NCI-H146 treated with DMSO at 0.1 percent for 48 hours (cell line): Measurements from ENCODE around the gene DRC7.

Experiments used
- DNase-seq: peaks from one replicate; lab custom pipeline; 2025; ENCODE audit not compliant: unreplicated experiment; lab: John Stamatoyannopoulos, UW

Gene DRC7

DNA sequence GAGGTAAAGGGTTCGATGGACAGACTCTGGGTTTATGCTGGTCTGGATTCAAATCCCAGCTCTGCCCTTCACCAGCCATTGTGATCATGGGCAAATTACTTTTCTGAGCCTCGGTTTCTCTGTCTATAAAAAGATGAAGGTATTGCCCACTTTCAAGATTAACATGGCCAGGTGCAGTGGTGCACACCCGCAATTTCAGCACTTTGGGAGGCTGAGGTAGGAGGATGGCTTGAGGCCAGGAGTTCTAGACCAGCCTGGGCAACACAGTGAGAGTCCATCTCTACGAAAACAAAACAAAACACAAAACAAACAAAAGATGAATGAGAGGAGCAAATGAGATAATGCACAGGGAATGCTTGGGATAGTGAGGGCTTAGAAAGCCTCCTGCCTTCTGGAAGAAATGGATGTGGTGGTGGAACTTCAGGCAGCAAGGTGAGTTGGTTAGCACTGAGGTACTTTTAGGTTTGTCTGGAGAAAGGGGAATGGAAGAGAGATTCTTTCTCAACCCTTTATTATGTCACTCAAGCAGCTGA, 18.0 kb upstream of the DRC7 start:
- DNase-seq: no peak

DNA sequence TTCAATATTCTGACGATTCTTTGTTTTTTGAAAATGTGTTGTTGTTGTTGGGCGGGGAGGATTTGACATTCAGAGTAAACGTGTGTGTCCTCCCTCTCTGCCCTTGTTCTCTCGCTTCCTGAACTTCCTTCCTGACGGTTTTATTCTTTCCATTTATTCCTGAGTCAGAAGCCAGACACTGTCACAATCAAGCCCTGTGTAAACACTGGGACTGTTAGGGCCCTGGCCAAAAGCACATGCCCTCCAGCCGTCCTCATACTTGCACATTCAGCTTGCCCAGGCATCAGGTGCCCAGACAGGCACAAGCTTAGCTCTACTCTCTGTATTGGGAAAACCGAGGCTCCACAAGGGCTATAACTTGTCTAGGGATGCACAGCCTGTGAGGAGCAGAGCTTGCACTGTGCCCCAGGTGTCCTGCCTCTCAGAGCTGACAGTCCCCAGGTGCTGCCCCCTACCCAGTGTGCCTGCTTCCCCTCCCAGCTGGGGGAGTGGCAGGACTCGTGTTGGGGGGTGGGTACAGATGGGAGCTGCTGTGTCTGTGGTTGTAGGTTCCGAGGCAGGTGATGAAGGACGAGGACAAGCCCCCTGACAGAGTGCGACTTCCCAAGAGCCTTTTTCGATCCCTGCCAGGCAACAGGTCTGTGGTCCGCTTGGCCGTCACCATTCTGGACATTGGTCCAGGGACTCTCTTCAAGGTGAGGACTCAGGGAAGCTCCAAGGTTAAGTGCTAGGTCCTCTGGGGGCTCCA, 16.8 kb upstream of the DRC7 start:
- DNase-seq: no peak

DNA sequence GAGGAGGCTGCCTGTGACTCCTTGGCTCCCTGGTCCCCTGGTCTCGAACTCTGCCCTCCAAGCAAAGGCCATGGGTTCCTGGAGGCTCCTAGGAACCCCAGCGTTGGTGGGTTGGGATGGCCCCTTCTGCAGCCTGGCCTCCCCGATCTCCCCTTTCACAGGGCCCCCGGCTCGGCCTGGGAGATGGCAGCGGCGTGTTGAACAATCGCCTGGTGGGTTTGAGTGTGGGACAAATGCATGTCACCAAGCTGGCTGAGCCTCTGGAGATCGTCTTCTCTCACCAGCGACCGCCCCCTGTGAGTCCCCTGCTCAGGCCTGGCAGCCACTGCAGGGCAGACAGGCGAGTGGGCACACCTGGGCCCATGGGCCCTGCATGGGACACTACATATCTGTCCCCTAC, 15.6 kb upstream of the DRC7 start:
- DNase-seq: no peak

DNA sequence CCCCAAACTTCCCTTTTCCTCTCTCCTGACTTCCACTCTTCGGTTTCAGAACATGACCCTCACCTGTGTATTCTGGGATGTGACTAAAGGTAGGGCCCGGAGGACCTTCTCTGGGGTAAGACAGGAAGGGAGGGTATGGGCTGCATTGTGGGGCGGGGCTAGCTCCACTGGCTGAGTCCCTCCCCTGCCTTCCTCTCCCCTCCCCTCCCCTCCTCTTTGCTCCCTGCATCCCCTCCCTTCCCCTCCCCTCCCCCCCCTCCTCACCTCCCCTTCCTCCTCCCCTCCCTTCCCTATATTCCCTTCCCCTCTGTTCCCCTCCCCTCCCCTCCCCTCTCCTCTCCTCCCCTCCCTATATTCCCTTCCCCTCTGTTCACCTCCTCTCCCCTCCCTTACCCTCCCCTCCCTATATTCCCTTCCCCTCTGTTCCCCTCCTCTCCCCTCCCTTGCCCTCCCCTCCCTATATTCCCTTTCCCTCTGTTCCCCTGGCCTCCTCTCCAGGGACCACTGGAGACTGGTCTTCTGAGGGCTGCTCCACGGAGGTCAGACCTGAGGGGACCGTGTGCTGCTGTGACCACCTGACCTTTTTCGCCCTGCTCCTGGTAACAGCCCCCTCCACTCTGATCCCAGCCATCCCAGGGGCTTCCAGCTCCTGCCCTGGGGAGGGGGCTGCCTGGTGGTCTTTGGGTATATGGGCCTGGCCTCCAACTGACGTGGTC, 14.7 kb upstream of the DRC7 start:
- no peak for DNase-seq

DNA sequence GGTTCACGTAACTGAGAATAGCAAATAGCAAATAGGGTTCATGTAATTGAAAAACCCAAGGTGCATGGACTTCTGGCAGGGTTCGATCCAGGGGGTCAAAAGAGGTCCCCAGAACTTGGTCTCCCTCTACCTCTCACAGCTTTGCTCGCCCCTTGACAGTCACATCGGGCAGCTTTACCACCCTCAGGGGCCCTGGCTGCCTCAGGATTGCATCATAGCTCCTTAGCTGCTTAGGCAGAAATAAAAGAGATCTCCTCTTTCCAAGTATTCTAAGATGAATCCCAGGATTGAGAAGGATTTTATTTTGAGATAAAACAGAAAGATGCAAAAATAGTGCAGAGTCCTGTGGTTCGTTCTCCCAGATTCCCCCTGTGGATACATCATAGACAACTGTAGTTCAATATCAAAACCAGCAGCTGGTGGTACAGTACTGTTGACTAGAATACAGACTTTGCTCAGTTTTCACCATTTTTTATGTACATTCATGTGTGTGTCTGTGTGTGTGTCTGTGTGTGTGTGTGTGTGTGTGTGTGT, 13.7 kb upstream of the DRC7 start:
- DNase-seq: no peak

DNA sequence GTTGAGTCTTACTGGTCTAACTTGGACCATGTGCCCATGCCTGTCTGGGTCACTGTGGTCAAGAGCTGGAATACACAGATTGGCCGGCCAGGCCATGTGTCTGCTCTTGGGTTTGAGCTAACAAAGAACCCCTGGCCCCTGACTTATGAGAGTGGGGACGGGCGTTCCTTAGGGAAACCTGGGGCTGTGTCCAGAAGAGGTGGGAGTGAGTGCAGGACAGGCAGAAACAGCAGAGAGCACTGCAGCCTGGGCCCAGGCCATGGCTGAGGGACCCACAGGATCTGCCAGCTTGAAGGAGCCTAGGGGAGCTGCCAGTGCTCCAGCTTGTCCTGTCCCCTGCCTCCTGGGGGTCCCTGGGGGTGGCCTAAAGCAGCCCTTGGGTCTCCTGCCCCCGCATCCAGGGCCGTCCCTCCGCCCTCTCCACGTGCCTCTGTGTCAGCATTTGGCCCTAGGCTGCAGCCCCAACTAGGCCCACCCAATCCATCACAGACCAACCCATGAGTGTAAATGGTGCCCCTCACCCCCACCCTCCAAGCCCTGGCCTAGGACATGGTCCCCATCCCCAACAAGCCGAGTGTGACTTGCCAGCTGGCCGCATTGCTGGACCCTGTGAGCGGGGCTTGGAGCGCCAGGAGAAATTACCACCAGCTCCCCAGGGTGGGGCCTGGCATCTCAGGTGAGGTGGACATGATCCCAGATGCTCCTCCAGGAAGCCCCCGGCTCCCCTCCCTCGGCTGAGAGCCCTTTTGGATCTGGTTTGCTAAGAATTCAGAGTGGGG, 12.5 kb upstream of the DRC7 start:
- no peak for DNase-seq

DNA sequence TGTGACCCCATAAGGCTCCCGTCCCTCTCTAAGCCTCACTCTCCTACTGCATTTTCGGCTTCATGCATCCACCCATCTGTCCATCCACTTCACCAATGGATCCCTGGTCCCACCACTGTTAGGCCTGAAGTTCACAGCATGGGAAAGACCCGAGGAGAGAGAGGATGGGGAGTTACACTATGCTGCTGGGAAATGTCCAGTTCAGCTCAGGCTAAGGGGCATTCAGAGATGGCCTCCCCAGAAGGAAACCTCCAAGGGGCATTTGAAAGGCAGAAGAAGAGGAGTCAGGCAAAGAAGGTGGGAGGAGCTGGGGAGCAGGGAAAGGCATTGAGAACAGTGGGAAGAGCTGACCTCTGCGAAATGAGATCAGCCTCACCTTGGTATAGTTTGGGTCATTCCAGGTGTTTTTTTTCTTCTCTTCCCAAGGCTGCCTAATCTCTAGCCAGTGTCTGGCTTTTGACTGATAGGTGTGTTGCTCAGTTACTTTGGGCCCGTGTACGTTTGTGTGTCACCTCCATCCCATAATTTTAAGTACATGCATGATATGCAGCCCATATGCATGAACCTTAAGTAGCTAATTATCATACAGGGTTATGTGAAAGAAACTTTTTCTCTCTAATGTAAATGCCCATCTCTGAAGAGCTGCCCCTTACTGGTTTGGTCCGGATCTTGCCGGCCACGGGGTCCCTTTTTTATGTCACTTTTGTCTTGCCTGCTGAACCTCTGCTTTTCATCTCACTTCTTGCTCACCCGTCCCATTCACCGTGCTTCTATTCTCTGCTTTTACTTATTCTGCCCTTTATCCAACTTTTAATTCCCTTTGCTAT, 11.6 kb upstream of the DRC7 start:
- no peak for DNase-seq

DNA sequence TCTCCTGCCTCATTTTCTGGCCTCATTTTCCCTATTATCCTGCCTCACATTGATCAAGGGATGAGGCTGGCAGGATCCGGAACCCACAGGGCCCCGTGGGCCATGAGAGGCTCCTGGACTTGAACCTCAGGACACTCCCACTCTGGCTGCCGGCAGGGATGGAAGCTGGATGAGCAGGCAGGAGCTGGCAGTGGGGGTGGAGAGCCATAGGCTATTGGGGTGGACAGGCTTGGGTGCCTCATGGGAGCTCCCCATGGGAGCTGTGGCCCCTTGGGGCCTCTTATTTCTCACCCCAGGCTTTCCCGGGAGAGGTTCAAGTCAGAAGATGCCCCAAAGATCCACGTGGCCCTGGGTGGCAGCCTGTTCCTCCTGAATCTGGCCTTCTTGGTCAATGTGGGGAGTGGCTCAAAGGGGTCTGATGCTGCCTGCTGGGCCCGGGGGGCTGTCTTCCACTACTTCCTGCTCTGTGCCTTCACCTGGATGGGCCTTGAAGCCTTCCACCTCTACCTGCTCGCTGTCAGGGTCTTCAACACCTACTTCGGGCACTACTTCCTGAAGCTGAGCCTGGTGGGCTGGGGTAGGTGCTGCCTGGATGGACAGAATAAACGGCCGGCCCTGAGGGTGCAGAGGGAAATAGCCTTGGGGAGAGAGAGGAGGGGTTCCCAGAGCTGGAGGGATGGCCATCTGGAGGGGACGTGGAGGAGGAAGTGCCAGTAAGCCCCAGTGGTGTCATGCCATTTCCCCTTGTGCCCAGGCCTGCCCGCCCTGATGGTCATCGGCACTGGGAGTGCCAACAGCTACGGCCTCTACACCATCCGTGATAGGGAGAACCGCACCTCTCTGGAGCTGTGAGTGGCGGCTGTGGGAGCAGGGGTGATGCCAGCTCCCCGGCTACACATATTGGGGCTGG, 10.7 kb upstream of the DRC7 start:
- DNase-seq: no peak

DNA sequence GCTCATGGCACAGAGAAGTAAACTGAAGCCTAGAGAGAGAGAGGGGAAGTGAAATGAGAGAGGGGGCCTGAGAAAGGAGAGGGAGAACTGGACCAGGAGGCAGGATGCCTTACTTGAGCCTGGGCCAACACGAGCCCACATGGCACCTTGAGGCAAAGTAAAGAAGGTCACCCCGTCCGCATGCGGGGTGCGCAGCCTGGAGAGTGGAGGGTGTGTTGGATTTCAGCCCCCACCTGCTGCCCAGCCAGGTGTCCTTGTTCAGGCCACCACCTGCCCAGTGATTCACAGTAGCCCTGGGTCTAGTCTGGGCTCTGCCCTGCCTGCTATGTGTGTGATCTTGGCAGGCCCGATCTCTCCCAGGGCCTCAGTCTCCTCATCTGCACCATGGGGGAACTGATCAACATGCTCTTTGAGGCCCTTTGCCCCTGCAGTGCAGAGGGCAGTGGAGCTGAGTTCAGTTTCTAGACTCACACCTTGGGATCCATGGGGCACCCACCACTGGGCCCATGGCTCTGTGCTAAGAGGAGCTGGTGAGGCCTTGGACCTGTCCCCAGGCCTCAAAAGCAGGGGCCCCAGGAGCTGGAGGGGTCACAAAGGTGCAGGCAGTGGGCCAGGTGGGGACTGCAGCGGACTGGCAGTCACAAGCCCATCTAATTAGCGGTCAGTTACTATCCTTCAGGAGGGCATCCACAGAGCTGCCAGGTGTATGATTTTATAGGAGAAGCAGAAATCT, 9.8 kb upstream of the DRC7 start:
- no peak for DNase-seq

DNA sequence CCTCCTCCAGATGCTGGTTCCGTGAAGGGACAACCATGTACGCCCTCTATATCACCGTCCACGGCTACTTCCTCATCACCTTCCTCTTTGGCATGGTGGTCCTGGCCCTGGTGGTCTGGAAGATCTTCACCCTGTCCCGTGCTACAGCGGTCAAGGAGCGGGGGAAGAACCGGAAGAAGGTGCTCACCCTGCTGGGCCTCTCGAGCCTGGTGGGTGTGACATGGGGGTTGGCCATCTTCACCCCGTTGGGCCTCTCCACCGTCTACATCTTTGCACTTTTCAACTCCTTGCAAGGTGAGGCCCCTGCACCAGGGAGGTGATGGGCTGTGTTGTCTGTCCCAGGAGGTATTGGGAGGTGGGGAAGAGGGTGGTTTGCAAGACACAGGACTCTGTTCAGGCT, 9.0 kb upstream of the DRC7 start:
- DNase-seq: no peak

DNA sequence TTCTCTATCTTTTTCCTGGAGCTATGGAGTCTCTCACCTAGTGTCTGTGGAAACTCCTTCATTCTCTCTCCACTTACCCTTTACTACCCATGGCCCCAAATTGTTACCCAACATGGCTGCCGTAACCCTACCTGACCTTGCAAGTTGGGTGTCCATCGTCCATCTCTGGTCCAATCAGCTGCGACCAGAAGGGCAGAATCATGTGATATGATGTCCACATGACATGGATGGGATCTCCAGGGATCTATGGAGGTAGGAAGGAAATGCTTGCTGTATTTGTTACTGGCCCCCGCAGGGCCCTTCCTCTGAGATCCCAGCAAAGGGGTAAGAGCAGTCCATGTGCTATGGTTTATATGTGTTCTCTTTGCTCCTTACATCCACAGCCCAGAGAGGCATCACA, 8.0 kb upstream of the DRC7 start:
- DNase-seq: no peak

DNA sequence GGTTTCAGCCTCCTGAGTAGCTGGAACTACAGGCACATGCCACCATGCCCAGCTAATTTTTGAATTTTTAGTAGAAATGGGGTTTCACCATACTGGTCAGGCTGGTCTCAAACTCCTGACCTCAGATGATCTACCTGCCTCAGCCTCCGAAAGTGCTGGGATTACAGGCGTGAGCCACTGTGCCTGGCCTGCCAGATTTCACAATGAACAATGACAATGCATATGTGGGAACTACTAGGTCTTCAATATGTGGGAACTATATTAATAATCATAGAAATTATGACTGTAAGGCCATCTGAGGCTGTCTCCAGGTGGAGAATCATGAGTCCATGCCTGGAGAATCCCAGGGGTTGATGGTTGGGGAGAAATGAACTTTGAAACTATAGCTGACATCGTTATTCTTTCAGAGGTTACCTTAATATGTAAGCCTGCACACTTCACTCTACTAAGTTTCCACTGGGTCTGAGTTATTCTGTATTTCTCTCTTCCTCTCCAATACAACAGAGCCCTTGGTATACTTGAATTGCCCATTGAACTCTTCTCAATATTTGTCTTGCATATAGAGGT, 7.2 kb upstream of the DRC7 start:
- no peak for DNase-seq

DNA sequence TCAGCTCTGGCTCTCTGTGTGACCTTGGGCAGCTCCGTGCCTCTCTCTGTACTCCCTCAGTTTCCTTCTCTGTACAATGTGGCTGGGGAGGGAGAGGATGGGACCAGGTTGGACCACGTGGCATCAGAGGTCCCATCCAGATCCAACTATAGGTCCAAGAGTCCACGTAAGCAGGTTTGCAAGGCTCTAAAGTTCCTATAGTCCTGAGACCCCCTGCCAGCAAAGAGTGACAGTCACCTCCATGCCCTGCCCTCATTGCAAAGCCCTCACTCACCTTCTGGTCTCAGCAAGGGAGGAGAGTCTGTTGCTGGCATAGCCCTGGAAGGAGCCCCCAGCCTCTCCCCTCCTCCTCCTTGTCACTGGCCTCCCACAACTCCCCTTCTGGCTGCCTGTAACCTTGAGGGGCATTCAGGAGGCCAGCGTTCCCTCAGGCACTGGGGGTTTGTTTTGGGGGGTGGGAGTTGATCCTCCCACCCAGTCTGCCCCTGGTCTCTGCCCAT, 6.1 kb upstream of the DRC7 start:
- no peak for DNase-seq

DNA sequence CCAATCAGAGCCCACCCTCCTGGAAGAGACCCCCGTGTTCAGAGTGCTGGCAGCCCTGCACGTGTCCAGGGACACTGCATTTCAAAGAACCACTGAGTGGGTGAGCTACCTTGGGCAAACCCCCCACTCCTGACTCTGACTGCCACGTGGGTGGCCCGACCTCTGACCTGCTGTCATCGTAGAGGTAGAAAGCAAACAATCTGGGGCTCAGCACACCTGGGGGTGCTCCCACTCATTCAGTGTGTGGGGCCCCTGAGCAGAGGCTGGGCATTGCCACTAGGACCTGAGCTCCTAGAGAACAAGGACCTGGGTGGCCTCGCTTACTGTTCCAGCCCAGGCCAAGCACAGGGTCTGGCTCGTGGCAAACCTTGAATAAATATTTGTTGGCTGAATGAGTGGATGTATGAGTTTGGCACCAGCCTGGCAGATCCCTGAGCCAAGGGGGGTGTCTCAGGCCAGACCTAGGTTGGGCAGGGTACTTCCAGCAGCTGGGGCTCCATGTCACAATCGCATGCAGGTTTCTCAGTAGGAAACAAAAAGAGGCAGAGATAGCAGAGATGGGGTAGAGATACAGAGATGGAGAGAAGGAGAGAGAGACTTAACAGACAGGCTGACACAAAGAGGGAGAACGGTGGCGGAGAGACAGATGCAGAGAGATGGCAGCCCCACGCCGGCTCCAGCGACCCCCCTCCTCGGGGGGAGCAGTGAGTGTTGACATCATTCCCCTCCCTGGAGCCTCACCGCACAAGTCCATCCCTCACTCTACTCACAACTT, 5.4 kb upstream of the DRC7 start:
- DNase-seq: no peak

DNA sequence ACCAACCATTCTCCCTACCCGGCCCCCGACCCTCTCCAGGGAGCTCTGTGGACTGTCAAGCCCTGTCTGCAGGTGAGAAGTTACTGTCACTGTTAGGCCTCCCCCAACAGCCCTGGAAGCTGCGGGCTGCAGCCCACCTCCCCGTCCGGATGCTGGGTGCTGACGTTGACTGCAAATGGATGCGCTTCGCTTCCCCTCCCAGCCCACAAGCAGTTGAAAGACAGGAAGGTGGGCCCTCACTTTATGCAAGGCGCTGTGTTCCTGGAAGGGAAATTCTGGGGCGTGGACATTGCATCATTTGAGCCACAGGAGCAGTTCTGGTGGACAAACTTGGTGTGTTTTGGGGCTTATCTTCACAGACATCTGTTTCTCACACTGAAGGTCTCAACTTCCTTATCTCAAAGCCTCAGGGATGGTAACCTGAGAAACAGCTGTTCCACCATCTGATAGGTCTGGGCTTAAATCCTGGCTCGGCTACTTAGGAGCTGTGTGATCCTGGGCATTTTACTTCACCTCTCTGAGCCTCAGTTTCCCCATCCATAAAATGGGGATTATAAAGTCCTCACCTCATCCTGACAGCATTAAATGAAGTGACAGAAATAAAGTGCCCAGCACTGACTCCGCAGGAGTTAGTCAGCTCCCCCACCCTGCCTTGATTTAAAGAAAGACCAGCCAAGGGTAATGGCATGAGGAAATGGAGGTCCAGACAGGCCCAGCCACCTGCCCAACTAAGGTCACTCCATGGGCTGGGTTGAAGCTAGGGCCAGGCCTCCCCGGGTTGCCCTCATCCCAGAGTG, 4.6 kb upstream of the DRC7 start:
- no peak for DNase-seq

DNA sequence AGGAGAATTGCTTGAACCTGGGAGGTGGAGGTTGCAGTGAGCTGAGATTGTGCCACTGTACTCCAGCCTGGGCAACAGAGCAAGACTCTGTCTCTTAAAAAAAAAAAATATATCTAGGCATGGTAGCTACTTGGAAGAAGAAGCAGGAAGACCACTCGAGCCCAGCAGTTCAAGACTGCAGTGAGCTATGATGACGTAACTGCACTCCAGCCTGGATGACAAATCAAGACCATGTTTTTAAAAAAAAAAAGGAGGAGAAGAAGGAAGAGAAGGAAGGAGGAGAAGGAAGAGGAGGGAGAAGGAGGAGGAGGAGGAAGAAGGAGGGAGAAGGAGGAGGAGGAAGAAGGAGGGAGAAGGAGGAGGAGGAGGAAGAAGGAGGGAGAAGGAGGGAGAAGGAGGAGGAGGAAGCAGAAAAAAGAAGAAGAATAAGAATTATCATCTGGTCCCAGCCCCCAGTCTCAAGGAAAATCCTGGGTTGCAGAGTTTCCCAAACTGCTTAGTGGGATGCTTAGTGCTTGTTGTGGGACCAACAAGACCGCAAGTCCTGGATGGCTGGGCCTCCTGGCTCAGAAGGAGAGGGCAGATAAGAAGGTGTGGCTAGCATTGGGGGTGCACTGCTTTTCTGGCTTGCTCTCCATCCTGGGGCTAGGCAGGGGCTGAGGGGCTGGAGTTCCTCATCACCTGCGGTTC, 3.7 kb upstream of the DRC7 start:
- no peak for DNase-seq
